Smooth muscle cell (in vitro differentiated cells): ENCODE results near the gene RNASE8. TPM values are rescaled to one million over a fixed set of nuclear protein-coding genes. Genes with fewer than 3 reads are reported as not detected.

Experiments
- DNase-seq: peaks from one replicate; lab custom pipeline; 2025; ENCODE audit not compliant: unreplicated experiment; lab: John Stamatoyannopoulos, UW
- H2AFZ ChIP-seq: fragments of 200-600 bp; sonication (generic); 2 replicates; pipeline ENCODE4 v1.6.0; 2016; ENCODE audit warnings: antibody characterized with exemption, low read depth, mild to moderate bottlenecking
- H3F3A ChIP-seq: fragments of 200-600 bp; sonication (generic); 2 replicates; pipeline ENCODE4 v1.6.0; 2017; ENCODE audit warnings: antibody characterized with exemption, low read depth
- H3K27ac ChIP-seq: fragments of 200-600 bp; sonication (generic); 2 replicates; pipeline ENCODE4 v1.5.1; 2016; ENCODE audit warnings: low read depth, mild to moderate bottlenecking
- H3K27me3 ChIP-seq: fragments of 200-600 bp; sonication (generic); 2 replicates; pipeline ENCODE4 v1.6.1; 2016; ENCODE audit warnings: low read depth, mild to moderate bottlenecking
- H3K36me3 ChIP-seq: fragments of 200-600 bp; sonication (generic); 2 replicates; pipeline ENCODE4 v1.5.1; 2016; ENCODE audit warnings: low read depth
- H3K4me1 ChIP-seq: fragments of 200-600 bp; sonication (generic); 2 replicates; pipeline ENCODE4 v1.5.1; 2016; ENCODE audit warnings: low read depth
- H3K4me2 ChIP-seq: fragments of 200-600 bp; sonication (generic); 2 replicates; pipeline ENCODE4 v1.6.0; 2016; ENCODE audit warnings: mild to moderate bottlenecking
- H3K4me3 ChIP-seq: fragments of 200-600 bp; sonication (generic); 2 replicates; pipeline ENCODE4 v1.5.1; 2016; ENCODE audit warnings: mild to moderate bottlenecking
- H3K79me2 ChIP-seq: fragments of 200-600 bp; sonication (generic); 2 replicates; pipeline ENCODE4 v1.6.0; 2016; ENCODE audit warnings: low read depth, mild to moderate bottlenecking
- H3K9ac ChIP-seq: fragments of 200-600 bp; sonication (generic); 2 replicates; pipeline ENCODE4 v1.6.0; 2016; ENCODE audit warnings: low read depth
- H3K9me3 ChIP-seq: fragments of 200-600 bp; sonication (generic); replicated peaks from 2 replicates; pipeline ENCODE4 v1.5.1; 2016; ENCODE audit warnings: low read depth
- H4K20me1 ChIP-seq: fragments of 200-600 bp; sonication (generic); 2 replicates; pipeline ENCODE4 v1.6.0; 2016; ENCODE audit warnings: low read depth
- WGBS: methylation state at CpG from one replicate; pipeline ENCODE4 v1.1.7; 2016; ENCODE audit warnings: low lambda C conversion rate; 5-methylcytosine and 5-hydroxymethylcytosine counted together
- polyA plus RNA-seq: library from polyadenylated mRNA; unstranded; fragments of >200 nt; fragmentation: Nextera tagmentation; extraction: Ambion mirVana; gene quantifications from 2 replicates; pipeline ENCODE4 v1.2.1, GENCODE V29; 2016
- total RNA-seq: library from RNA; depleted of rRNA; stranded (reverse); fragments of >200 nt; gene quantifications from 2 replicates; pipeline ENCODE4 v1.2.3, GENCODE V29; 2014
- TF ChIP-seq, protein P1 (sequence below): fragments of 200-600 bp; sonication (generic); IDR thresholded peaks from 2 replicates; pipeline ENCODE4 v1.5.1; 2017; ENCODE audit warnings: borderline replicate concordance, mild to moderate bottlenecking, antibody characterized with exemption; ENCODE audit not compliant: insufficient read depth, poor library complexity, severe bottlenecking

The RNASE8 gene
- total and polyA plus RNA-seq, 2 experiments from 2014 or later: not detected

- no peaks in the 10 kb centered on the region for H3K9me3 ChIP-seq
- H3K27ac ChIP-seq: peak overlapping the region; percentile 41
- no peak overlapping the region for H3K4me3 ChIP-seq
- peaks cover 8% of the 10 kb centered on the region for H3K4me1 ChIP-seq
- DNase-seq: no peak
- H3K27me3 ChIP-seq: no peaks in the 10 kb centered on the region
- peak overlapping the region; percentile 15 for H2AFZ ChIP-seq
- no peaks in the 10 kb centered on the region for H4K20me1 ChIP-seq
- 71% methylated on average over 8 of the region's 8 CpGs for WGBS
- H3K36me3 ChIP-seq: no peaks in the 10 kb centered on the region
- H3K4me2 ChIP-seq: peak overlapping the region; percentile 41
- no peaks in the 10 kb centered on the region for H3K79me2 ChIP-seq
- H3F3A ChIP-seq: peaks cover 16% of the 10 kb centered on the region
- TF ChIP-seq, protein P1, sequence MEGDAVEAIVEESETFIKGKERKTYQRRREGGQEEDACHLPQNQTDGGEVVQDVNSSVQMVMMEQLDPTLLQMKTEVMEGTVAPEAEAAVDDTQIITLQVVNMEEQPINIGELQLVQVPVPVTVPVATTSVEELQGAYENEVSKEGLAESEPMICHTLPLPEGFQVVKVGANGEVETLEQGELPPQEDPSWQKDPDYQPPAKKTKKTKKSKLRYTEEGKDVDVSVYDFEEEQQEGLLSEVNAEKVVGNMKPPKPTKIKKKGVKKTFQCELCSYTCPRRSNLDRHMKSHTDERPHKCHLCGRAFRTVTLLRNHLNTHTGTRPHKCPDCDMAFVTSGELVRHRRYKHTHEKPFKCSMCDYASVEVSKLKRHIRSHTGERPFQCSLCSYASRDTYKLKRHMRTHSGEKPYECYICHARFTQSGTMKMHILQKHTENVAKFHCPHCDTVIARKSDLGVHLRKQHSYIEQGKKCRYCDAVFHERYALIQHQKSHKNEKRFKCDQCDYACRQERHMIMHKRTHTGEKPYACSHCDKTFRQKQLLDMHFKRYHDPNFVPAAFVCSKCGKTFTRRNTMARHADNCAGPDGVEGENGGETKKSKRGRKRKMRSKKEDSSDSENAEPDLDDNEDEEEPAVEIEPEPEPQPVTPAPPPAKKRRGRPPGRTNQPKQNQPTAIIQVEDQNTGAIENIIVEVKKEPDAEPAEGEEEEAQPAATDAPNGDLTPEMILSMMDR: no peak
- no peak overlapping the region for H3K9ac ChIP-seq
These were observed 2.4 kb downstream of the RNASE8 start for GRCh38 chr14:21059842-21060613.

GRCh38 chr14:21060614-21061346, 3.2 kb downstream of the RNASE8 start:
- Histone ChIP-seq H3F3A (peaks cover 16% of the 10 kb centered on the region), H3K36me3 (no peaks in the 10 kb centered on the region), H3K4me2 (peak overlapping the region; percentile 41), H3K9me3 (no peaks in the 10 kb centered on the region), H2AFZ (no peak overlapping the region), H4K20me1 (no peaks in the 10 kb centered on the region), H3K27me3 (no peaks in the 10 kb centered on the region), H3K4me3 (no peak overlapping the region), H3K27ac (peak overlapping the region; percentile 41), H3K9ac (no peak overlapping the region), H3K4me1 (peaks cover 8% of the 10 kb centered on the region), H3K79me2 (no peaks in the 10 kb centered on the region)
- 88% methylated on average over 13 of the region's 13 CpGs for WGBS
- DNase-seq: no peak
- TF ChIP-seq, protein P1: no peak

DNA sequence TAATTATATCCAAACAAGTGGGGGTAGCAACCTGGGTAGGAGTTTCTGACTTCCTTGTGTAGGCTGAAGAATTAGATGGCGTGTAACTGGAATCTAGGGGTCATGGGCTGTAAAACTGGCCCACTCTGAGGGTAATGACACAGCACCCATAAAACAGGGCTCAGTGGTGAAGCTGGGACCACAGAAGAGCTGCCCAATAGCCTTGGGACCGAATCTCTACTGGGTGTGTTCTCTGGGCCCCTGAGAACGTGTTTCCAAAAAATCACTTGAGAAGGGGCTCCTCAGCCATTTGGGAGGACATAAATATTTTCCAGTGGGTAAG, 3.7 kb downstream of the RNASE8 start:
- H4K20me1 ChIP-seq: no peaks in the 10 kb centered on the region
- no peak overlapping the region for H3K27ac ChIP-seq
- peaks cover 16% of the 10 kb centered on the region for H3F3A ChIP-seq
- no peak overlapping the region for H2AFZ ChIP-seq
- DNase-seq: no peak
- WGBS: 75% methylated on average over 3 of the region's 3 CpGs
- H3K4me3 ChIP-seq: no peak overlapping the region
- H3K36me3 ChIP-seq: no peaks in the 10 kb centered on the region
- no peak overlapping the region for H3K9ac ChIP-seq
- H3K4me2 ChIP-seq: no peak overlapping the region
- H3K4me1 ChIP-seq: peaks cover 8% of the 10 kb centered on the region
- TF ChIP-seq, protein P1: no peak
- H3K9me3 ChIP-seq: no peaks in the 10 kb centered on the region
- no peaks in the 10 kb centered on the region for H3K27me3 ChIP-seq
- H3K79me2 ChIP-seq: no peaks in the 10 kb centered on the region
